Measurements from ENCODE around the gene C1RL.

The C1RL gene, protein sequence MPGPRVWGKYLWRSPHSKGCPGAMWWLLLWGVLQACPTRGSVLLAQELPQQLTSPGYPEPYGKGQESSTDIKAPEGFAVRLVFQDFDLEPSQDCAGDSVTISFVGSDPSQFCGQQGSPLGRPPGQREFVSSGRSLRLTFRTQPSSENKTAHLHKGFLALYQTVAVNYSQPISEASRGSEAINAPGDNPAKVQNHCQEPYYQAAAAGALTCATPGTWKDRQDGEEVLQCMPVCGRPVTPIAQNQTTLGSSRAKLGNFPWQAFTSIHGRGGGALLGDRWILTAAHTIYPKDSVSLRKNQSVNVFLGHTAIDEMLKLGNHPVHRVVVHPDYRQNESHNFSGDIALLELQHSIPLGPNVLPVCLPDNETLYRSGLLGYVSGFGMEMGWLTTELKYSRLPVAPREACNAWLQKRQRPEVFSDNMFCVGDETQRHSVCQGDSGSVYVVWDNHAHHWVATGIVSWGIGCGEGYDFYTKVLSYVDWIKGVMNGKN

DNA sequence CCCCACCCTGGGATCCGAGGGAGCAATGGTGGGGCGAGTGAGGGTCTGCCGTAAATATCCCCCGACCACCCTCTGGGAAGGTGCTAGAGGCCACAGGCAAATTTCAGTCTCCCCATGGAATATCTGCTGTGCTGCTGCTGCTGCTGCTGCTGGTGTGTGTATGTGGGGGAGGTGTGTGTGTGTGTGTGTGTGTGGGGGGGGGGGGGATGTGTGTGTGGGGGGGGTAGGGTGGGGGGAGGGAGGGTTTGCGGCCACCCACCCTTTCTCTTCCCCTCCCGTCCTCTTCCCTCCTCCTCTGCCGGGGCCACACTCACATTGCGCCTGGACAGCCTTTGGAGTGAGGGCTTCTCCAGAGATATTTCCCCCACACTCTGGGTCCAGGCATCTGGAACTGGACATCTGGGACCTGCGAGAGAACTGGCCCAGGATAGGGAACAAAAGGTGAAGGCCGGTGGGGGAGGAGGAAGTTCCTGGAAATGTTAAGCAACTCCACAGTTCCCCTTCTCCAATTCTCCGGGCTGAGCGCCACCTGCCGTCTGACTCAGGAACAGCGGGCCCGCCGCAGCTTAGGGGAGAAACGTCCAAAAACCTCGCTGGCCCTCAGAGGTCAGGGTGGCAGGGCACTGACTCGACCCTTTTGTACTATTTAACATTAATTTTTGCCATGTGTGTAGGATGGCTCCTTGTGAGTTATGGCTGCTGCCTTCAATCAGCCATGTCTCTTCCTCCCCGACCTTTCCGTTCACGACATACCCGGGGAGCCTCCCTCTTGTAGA lies at the start of gene C1RL:
Gene C1RL (minus strand): TSS at position 419 of the 776 bp plus-strand sequence. CDS start 34 bp downstream, at position 385.
- peak; percentile 62 to 84 (median 72) for DNase-seq (ENCODE audit: low read depth in 4 of 4, low spot score in 1 of 4)

DNA sequence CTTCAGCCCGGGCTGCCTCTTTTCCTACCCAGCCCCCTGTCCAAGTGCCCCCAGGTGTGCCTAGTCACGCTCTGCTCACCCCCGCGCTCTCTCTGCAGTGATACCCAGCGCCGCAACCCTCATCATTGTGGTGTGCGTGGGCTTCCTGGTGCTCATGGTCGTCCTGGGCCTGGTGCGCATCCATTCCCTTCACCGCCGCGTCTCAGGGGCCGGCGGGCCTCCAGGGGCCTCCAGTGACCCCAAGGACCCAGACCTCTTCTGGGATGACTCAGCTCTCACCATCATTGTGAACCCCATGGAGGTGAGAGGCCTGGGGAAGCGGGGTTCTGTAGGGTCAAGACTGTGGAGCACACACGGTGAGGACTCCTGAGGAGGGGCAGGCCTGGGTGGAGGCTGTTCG lies 48.4 kb upstream of the C1RL start:
- DNase-seq (ENCODE audit: low read depth in 4 of 4, low spot score in 1 of 4) = no peak

DNA sequence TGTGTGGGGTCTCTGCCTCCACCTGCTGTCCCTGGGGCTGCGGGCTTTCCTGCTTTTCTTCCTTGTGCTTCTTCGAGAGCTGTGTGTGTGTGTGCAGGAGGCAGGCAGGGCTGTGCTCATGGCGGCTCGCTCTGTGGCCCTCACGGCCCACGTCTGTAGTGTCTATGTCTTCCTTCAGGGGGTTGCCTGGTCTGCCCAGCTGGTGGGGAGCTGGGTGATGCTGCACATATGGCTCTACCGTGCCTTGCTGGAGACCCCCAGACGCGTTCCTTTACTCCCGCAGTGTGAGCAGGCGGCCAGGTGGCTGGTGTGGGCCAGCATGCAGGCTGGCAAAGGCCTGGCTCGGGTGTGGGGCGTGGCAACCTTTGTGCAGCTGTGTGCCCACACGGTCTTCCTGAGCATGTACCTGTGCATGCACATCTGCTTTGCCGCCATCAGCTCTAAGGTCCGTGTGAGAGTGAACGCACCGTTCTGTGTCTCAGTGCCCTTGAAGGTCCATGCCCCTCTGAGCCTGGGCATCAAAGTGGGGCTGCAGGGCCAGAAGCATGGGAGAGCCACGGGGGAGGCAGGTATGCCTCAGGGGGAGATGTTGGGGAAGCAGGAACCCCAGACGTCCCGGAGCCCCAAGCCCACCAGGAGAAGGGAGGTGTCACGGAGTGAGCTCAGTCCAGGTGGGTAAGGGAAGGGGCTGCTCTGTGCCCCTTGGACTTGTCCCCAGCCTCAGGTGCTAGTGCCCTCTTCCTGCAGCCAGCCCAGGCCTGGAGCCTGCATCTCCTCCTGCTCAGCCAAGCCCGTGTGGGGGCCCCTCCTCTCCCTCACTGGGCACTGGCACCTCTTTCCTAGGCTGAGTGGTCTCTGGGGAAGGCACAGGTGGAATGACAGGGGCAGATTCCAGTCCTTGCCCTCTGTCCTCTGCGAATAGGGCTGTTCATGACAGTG lies 47.5 kb upstream of the C1RL start:
- no peak for DNase-seq (ENCODE audit: low read depth in 4 of 4, low spot score in 1 of 4)

DNA sequence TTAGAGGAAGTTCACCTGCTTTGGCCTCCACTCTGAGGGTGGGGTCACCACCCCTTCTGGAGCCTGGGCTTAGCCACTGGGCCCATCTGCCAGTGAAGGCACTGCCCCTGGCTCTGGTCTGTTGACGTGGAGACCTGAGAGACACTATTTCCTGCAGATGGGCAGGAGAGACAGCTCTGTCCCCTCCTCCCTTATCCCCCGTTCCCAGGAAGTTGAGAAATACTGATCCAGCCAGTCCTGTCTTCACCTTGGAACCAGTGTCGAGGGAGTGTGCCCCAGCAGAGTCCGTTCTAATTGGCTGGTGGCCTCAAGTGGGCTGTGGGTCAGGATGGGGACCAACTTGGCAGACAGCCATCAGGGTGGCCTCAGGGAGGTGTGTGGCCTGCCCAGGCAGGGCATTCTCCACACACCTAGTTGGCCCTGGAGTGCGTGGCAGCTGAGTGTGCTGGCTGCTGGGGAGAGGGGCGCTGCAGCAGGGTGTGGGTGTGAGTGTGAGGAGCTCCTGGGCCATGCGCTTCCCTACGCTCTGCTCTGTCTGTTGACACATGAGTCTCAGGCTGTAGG lies 46.5 kb upstream of the C1RL start:
- DNase-seq (ENCODE audit: low read depth in 4 of 4, low spot score in 1 of 4) = no peak

DNA sequence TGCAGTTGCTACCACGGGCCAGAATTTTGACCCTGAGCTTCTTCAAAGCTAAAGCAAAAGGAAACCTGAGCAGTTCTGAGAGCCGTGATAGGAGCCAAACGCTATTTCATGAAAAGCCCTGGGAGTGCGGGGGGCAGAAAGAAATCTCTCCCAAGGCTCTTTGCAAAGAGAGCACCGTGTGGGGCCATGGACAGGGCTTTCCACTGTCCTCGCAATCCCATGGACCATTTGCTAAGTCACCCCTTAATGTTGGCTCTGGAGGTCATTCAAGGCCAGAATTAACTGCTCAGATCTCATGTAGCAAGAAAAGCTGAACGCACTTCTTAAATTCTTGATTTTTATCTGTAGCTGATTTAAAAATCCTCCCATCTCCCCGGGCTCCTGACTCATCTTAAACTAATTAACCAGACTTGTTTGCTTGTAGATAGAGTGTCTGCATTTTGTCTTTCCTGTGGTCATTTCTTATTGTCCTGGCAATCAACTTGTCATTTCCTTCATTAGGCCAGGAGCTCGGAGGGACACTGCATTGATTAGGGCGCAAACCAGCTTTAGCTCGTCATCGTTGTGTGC lies 46.0 kb upstream of the C1RL start:
- no peak for DNase-seq (ENCODE audit: low read depth in 4 of 4, low spot score in 1 of 4)

DNA sequence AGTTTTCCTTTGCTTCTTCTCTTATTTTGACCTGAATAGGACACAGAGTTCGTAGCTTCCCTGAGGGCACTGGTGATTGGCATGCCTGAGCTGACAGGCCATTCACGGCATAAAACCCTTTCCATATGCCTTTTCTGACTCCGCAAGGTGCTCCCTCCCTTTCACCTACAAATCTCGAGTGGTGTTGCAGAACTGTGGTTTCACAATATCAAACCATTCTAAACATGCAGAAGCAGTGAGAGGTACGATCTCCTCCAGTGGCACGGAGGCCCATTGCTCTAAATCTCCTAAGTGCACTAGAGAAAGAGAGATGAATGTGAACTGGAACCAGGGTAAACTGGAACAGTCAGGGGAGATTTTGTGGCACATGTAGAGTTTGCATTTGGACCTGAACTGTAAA lies 45.0 kb upstream of the C1RL start:
- DNase-seq (ENCODE audit: low read depth in 4 of 4, low spot score in 1 of 4) = no peak

DNA sequence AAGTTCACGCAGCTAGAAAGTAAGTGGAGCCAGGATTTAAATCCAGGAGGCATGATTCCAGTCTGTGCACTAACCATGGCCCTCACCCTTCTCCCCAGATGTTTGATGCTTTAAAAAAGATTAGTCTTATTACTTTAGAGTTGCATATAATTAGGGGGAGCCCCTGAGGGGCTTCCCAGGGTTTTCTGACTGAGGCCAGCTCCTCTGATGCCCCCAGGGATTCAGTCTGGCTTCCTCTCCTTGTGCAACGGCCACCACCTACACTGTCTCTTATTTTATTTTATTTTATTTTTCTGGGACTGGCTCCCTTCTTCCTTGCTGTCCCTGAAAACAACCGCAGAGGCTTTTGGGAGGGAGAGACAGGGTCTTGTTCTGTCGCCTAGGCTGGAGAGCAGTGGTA lies 43.8 kb upstream of the C1RL start:
- no peak for DNase-seq (ENCODE audit: low read depth in 4 of 4, low spot score in 1 of 4)

DNA sequence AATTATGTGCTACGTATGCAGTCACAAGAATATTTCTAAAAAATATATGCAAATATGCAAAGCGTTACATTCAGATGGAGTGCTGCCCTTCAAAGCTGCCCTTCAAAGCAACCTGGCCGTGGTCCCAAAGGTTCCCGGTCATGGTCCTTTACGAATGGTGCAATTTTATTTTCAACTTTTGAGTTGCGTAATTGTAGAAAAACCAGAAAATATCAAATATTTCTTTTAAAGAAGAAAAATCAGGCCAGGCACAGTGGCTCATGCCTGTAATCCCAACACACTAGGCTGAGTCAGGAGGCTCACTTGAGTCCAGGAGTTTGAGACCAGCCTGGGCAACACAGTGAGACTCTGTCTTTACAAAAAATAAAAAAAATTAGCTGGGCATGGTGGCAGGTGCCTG lies 42.5 kb upstream of the C1RL start:
- DNase-seq (ENCODE audit: low read depth in 4 of 4, low spot score in 1 of 4) = no peak

DNA sequence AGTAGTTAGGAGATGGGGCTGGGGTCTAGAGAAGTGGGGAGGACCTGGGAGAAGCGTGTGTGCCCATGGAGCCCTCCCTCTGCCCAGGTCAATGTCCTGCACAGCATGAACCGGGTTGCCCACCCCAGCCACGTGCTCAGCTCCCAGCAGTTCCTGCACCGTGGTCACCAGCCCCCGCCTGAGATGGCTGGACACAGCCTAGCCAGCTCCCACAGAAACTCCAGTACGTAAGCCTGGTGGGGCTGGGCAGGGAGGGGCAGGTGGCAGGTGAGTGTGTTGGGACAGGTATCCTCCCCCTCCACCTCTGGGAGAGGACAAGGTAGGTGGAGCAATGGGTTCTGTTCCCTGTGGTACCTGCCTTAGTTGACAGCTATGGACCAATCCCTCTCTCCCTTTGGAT lies 41.8 kb upstream of the C1RL start:
- no peak for DNase-seq (ENCODE audit: low read depth in 4 of 4, low spot score in 1 of 4)

DNA sequence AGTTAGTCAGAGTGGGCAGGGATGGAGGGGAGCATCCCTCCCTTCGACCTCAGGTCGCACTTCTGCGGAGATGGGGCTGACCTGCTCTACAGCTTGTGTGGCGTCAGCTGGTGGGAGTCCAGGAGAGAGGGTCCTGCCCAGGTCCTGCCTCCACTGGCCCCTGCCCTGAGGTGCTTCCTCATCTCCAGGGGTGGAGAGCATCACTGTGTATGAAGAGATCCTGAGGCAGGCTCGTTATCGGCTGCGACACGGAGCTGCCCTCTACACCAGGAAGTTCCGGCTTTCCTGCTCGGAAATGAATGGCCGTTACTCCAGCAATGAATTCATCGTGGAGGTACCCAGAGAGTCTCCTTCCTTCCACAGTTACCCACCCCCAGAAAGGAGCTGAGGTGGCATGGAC lies 41.3 kb upstream of the C1RL start:
- DNase-seq (ENCODE audit: low read depth in 4 of 4, low spot score in 1 of 4) = no peak

DNA sequence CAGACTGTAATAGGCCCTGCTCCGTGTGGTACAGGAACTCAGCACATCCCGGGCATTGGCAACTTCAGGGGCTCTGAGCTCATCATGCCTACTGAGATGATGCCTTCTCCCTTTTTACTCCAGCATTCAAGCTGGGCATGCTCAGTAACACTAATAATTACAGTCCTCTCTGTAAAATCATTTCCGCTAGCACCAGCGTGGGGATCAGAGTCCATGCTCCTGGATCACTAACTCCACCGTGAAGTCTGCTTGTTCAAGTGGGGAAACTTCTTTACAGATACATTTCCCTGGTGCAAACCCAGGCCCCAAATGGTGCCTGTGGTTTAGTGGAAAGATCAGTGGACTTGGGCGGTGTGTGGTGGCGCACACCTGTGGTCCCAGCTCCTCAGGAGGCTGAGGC lies 37.9 kb upstream of the C1RL start:
- no peak for DNase-seq (ENCODE audit: low read depth in 4 of 4, low spot score in 1 of 4)

DNA sequence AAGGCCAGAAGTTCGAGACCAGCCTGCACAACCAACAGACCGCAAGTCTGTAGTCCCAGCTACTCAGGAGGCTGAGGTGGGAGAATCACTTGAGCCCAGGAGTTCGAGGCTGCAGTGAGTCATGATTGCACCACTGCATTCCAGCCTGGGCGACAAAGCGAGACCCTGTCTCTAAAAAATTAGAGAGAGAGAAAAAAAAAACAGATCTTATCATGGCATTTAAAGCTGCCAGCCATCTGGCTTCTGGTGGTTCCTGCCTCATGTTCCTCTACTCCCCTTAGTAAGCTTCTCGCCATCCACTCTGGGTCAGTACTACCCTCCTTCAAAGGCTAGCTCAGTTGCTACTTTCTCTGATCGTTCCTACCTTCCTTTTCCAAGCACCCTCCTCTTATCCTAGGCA lies 37.2 kb upstream of the C1RL start:
- DNase-seq (ENCODE audit: low read depth in 4 of 4, low spot score in 1 of 4) = no peak

DNA sequence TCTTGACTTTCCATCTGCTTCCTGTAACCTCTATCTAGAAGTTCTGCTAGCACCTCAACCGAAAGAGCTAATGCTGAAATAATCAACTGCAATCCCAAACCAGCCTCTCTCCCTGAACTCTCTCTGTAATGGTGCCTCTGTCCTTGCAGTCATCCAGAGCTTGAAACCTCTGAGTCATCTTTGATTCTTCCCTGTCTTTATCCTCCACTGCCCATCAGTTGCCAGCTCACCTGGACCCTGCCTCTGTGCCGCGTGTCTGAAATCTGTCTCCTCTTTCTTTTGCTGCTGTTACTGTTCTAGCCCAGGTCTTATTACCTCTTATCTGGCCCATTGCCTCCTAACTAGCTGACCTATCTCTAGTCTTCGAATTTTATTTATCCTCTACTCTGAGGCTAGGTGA lies 36.7 kb upstream of the C1RL start:
- no peak for DNase-seq (ENCODE audit: low read depth in 4 of 4, low spot score in 1 of 4)

DNA sequence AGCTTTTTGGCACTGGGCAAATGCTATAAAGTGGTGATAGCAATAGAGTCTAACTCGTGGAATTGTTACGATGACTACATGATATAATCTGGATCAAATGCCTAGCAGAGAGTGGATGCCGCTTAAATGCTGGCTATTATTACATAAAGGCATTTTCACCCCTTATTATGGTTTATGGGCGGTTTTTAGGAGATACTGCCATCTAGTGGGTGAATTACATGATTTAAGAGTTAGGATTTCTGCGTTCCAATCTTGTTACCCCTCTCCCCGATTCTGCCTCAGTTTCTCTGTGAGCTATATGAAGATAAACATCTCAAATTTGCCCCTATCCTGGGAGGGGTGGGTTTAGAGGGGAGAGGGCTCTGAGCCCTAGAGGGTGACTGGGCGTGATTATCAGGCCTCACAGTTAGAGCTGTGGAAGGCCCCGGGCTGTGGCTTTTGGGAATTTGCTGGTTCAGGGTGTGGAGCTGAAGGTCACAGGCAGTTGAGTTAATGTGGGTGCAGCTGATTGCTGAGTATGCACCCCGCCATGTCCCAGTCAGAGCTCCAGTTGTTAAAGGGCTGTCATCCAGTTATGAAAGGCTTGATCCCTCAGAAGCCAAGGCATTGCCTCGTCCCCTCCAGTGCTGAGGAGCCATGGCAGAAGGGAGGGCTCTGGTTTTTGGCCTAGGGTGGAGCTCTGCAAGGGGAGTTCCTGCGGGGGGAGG lies 35.6 kb upstream of the C1RL start:
- DNase-seq (ENCODE audit: low read depth in 4 of 4, low spot score in 1 of 4) = no peak

DNA sequence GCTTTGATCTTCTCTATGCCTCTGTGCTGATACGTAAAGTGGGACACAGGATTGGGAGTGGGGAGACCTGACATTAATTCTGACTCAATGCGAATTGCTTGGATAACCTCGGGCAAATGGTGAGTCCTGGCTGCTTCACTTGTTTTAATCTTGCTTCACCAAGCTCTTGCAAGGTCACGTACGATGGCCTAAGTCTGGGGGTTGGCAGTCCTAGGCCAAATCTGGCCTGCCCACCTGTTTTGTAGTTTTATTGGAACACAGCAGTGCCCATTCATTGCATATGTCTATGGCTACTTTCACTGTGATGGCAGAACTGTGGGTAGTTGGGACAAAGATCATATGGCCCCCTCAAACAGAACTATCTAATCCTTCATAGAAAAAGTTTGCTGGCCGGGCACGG lies 34.5 kb upstream of the C1RL start:
- no peak for DNase-seq (ENCODE audit: low read depth in 4 of 4, low spot score in 1 of 4)

DNA sequence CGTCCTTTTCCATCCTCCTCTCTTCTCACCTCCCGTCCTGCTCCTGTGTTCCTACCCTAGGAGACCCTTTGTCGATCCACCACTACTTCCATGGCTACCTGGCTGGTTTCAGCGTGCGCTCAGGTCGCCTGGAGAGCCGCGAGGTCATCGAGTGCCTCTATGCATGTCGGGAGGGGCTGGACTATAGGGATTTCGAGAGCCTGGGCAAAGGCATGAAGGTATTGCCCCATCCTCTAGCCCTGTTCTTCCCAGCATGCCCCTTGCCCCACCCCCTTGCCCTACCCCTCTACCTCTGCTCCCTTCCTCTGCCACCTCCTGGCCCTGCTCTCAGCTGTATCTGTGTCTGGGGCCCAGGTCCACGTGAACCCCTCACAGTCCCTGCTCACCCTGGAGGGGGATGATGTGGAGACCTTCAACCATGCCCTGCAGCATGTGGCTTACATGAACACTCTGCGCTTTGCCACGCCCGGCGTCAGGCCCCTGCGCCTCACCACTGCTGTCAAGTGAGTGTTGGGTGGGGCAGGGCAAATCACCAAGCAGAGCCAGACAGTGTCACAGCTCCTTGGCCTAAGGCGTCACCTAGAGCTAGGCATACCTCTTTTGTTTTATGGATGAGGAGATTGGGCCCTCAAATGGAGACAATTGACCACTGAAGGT lies 33.9 kb upstream of the C1RL start:
- DNase-seq (ENCODE audit: low read depth in 4 of 4, low spot score in 1 of 4) = no peak

DNA sequence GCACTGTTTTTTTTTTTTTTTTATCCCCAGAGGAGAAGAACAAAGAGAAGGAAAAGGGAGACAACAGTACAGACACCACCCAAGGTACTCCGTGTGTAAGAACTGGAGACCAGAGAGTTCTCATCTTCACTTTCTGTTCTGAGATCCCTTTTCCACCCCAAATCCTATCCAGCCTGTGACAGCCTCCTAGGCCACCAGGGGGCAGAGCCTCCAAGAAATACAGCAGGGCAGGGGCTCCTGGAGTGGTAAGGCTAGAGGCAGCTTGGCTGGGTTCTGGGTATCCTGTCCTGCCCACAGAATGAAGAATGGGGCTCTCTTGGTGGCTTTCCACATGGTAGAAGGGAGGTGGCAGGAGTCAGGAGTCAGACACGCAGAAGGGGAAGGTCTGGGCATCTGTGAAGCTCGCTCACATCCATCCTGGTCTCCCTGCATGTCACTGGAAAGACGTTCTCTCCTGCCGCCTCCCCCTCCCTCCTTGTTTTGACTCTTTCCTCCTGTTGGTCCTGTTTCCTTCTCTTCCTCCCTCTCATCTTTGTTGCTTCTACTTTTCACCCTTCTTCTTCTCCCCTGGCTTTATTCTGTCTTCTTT lies 33.1 kb upstream of the C1RL start:
- DNase-seq (ENCODE audit: low read depth in 4 of 4, low spot score in 1 of 4) = peak; percentile 26 to 36 (median 28)

DNA sequence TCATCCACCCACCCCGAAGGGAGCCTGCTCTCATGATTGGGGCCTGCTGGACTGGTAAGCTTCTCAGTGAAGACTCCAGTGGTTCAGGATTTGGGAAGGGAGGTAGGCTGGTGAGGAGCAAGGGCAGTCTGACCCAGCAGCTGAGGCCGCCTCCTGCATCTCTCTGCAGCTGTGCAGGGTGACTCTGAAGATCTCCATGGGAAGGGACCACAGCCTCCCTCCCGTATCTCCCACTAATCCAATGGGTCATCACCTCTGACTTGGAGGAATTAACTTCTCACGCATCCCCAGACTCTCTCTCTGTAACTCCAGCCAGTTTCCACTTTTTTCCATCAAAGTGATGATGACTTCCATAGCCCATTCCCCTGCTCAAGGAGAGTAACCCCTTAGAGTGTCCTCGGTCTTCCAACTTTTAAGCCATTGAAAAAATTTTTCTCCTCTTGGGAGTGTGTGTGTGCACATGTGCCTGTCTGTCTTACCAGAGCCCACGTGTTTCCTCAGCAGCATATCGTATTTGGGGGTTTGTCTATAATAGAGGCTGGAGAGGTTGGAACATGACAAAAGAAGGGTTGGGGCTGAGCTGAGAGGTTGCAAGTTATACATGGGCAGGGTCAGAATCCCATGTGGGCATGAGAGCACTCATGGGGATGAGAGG lies 32.5 kb upstream of the C1RL start:
- DNase-seq (ENCODE audit: low read depth in 4 of 4, low spot score in 1 of 4) = no peak

DNA sequence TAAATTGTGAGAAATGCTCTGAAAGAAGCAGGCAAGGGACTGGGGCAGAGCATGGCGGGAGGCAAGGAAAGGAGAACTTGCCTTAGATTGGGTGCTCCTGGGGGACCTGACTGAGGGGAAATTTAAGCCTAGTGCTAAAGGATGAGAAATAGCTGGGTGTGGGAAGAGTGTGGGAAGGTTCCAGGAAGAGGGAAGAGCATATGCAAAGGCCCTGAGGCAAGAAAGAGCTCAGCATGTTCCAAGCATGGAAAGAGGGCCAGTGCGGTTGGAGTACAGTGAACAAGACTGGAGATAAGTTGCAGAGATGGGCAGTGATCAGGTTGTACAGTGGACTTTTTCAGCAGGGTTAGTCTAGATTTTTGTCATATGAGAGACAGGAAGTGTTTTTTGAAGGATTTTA lies 30.2 kb upstream of the C1RL start:
- DNase-seq (ENCODE audit: low read depth in 4 of 4, low spot score in 1 of 4) = no peak

Data from stimulated activated CD4-positive, alpha-beta T cell treated with anti-CD3 and anti-CD28 coated beads, Interleukin-1b, Interleukin-23, amount 100 ng/mL, for 24 hours (primary cell).